Body of pancreas (tissue), 4 donors: ENCODE results near the gene TAF15.

ENCODE experiments used
- POLR2A ChIP-seq, 3 donors: fragments of 450-650 bp; IDR thresholded peaks; one replicate each; pipeline ENCODE4 v1.6.1; 2016; ENCODE audit warnings: antibody characterized with exemption in 3 of 3, mild to moderate bottlenecking in 2 of 3
- TF ChIP-seq, protein P1 (sequence below), 7 experiments: fragments of 450-650 bp in 4 of 7; fragments of 200-600 bp in 3 of 7; sonication (generic) in 3 of 7; IDR thresholded peaks; one replicate each; pipeline ENCODE4 v1.5.1; 2016 to 2019; ENCODE audit warnings: antibody characterized with exemption in 7 of 7

DNA sequence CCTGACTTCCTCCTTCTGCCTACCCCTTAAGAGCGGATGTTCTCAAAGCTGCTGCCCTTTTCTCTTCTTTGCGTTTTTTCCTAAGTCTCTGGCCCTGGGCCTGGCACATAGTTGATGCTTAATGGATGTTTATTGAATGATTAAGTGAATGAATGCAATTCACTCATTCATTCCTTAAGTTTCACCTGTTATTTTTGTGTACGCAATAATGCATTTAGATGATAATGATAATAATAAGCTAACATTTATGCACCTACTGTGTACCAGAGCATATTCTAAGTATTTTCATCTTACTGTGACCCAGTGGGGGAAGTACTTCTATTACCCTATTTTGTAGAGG lies 66.5 kb downstream of the TAF15 start:
- TF ChIP-seq, protein P1, sequence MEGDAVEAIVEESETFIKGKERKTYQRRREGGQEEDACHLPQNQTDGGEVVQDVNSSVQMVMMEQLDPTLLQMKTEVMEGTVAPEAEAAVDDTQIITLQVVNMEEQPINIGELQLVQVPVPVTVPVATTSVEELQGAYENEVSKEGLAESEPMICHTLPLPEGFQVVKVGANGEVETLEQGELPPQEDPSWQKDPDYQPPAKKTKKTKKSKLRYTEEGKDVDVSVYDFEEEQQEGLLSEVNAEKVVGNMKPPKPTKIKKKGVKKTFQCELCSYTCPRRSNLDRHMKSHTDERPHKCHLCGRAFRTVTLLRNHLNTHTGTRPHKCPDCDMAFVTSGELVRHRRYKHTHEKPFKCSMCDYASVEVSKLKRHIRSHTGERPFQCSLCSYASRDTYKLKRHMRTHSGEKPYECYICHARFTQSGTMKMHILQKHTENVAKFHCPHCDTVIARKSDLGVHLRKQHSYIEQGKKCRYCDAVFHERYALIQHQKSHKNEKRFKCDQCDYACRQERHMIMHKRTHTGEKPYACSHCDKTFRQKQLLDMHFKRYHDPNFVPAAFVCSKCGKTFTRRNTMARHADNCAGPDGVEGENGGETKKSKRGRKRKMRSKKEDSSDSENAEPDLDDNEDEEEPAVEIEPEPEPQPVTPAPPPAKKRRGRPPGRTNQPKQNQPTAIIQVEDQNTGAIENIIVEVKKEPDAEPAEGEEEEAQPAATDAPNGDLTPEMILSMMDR (IDR thresholded peaks at IDR 0.05), result no peak
- no peak for TF ChIP-seq POLR2A (IDR thresholded peaks at IDR 0.05)
